Activated T-helper 1 cell treated with Interleukin-2 at 50 U/mL for 16 hours (primary cell): ENCODE data around the gene ELOVL4.
A peak's percentile ranks its signal among the peaks of the same experiment; 100 is the strongest.

Experiments
- DNase-seq: peaks from one replicate; pipeline ENCODE4 v3.0.0-alpha.2; 2020; ENCODE audit warnings: low read depth

ELOVL4 gene

DNA sequence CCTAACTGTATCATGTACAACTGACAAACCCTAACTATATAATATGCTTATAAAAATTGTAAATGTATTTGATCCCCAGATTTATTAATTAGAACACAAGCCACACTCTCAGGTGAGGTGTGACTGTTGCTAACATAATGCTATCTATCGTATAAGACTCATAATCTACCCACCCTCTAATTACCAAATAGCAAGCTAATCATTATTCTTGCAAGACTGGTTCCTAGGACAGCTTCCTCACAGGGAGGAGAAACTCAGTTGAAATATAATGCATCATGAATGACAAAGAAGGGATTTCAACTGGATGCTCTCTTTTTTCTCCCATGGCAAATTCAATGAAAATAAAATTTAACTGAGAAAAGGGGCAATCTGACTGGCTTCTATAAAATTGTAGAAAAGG is 35.4 kb downstream of the ELOVL4 start:
- DNase-seq: no peak

DNA sequence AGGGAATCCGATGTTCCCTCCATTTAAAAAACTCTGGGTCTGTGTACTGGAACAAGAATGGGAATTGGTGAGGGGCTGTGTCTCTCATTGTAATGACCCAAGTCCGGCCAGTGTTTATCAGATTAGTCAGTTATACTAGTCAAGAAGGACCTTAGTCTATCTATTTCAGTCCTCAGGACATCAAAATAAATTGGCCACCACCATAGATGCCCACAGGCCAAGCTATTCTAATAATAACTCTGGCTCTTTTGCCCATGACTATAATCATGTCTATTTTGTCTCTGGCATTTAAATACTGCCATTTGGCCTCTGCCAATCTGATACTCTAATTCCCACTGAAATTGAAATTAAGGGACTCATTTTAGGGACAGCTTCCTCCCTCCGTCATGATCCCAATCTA is 37.8 kb downstream of the ELOVL4 start:
- DNase-seq: no peak

DNA sequence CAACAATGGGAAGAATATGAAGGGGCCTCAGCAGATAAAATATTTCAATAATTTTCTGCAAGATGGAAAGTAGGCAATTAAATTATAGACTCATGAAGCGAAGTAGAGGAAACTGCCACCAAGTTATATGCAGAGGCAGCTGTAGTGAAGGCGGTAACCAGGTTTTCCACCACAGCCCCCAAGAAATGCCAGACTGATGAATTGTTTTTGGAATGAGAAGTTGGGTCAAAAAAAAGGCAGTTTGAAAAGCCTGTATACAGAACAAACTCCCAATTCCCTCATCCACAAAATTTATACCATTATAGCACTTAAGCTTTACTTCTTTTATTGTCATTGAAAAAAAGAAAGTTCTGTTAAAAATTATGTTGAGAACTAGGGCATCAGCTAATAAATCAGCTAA is 45.3 kb downstream of the ELOVL4 start:
- DNase-seq: no peak

DNA sequence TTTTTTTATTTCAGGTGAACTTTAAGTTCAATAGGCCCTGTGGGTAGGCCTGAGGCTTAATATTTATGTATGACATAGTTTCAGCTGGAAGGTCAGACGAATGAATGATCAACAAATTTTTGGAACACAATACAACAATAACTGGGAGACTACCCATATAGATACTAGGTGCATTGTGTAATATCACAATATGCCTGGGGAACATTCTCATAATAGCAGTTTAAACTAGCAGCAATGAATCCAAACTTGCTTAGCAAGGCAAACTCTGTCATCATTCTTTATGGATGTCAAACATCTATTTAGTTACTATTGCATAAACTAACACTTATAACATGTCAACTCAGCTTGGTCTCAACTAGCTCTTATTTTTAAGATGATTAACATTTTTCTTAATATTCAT is 49.3 kb downstream of the ELOVL4 start:
- DNase-seq: no peak

DNA sequence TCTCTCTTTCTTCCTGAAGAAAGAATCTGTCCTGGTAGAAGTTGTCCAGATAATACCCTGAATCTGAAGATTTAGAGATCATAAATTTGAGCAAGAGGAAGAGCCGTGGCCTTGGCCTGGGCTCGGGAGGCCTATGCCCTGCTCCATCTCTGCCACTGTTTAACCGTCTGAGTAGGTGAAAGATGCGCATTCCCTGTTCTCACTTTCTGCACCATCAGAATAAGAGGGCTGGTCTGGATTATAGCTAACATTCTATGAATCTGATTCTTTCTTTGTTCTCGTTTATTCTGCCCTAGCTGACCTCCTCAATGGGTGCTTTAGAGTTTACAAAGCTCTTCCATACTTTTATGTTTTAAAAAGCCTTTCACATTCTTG is 51.3 kb downstream of the ELOVL4 start:
- no peak for DNase-seq

DNA sequence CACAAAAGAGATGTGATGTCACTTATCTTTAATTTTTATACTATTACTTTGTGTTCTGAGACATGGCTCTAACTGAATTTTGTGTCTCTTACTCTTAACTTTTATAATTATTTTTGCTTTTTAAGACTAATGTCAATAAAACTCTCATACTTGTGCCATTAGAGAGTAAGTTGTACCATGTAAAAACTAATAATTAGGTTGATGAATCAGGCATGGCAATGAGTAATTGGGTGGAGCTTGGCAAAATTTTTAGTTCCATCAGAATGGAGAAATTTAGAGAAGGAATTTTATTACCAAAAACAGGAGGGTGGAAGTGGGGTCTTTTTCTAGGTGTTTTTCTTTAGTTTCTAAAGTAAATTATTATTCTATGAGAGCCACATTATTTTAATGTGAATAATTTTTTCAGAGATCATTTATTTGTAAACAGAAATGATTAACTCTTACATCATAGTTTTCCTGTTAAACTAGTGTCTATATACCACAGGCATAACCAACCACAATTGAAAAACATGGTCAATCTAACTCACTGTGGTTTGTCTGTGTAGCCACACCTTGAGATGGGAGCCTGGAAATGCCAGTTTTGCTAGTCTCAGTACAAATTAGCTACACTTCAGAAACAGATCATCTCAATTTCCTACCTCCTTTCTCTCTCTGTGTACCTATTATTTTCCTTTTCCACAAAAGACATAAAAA is 51.8 kb downstream of the ELOVL4 start:
- no peak for DNase-seq

DNA sequence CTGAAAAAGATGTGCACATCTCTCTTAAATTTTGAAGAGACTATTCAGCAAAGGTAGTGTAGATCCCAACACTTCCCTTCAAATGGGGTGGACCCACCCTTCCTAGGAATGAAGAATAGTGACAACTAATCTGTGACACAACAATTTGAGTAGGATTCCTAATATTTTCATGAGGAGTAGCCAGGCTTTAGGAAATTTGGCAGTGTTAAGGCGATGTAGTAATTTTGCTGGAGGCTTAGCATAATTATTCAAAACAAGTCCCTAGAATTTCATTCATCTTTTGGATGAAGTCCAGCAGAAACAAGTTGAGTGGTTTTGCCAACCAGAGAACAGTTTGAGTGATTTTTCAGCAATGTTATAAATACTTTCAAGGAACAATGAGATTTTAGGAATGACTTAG is 52.4 kb downstream of the ELOVL4 start:
- no peak for DNase-seq

DNA sequence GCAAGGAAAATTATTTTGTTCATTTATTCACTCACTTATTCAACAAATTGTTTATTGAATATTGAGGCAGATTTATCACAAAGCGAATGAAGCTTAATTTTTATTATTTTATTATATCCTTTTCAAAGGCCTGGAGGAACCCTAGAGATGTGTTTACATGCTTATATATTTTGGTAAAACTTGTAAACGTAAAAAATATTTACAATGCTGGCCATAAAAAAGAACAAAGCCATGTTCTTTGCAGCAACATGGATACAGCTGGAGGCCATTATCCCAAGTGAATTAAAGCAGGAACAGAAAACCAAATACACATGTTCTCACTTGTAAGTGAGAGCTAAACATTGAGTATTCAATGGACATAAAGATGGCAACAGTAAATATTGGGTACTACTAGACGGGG is 58.8 kb downstream of the ELOVL4 start:
- no peak for DNase-seq

DNA sequence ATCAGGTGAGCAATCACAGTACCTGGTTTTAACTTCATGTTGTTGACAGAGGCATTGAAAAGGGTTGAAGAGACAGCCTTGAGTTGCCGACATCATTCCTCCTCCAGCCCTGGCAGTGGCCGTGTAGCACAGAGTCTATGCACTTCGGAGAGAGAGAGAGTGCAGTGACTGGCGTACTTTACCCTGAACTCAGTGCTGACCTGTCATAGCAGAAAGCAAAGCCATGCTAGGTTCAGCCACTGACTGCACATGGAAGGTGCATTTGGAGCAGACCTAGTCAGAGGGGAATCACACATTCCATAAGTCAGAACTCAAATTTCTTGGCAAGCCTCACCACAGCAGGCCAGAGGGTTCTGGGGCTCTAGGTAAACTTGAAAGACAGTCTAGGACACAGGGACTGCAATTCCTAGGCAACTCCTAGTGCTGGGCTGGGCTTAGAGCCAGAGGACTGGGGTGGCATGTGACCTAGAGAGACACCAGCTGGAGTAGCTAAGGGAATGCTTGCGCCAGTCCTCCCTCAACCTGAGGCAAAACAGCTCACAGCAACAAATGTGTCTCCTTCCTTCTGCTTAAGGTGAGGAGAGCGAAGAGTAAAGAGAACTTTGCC is 69.1 kb downstream of the ELOVL4 start:
- DNase-seq: no peak

DNA sequence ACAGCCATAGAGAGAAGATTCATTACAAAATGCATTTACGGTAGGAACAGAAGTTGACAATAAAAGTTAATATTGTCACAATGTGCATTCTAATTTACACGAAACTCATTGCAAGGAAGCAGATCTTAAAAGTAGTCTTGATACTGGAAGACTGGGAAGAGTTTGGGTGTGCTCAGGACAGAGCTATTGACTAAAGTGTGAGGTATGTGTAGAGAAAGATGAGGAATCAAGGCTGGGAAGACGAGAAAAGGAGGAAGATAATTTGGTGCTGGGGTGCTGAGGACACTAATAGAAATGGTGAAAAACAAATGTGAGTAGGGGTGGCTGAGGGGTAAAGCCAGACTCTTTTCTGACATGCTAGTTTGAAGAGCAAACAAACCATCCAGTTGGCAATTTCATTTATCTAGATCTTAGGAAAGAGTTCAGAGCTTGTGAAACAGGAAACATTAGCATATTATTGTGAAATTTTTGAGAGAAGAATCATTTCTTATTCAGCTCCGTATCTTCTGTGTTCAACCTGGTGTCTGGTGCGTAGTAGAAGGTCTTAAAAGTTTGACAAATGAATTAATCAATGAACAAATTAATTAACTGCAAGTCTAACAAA is 72.7 kb downstream of the ELOVL4 start:
- DNase-seq: no peak

DNA sequence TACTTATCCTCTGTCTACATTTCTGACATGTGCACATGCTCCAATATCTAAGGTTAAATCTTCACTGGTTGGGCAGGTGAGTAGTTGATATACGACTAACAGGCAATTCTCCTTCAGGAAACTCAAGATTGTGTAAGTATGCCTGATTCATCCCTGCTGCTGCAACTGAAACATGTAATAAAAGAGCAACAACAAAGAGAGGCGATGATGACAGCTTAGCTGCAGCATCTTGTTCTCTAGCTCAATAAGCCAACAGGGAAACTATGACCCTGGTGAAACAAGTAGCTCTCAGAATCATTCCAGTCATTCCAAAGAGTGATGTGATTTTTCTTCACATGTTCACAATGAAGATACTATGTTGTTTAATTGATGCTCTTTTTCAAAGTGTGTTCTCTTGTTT is 74.4 kb downstream of the ELOVL4 start:
- no peak for DNase-seq

DNA sequence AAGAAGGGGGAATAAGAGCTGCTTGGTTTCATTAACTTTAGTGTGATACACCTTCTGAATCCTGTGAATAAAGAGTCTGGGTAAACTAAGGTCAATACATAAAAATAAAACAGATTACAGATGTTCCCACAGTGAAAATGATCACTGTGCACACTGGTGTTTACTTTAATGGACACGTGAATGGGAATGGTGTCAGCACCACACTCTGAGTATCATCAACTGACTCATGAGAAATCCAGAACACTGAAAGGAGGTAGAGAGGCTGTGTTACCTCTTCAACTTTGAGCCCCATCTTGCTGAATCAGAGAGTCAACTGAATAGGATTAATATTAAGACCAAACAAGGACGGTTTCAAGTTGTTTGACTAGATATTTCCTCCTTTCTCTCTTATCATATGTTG is 75.0 kb downstream of the ELOVL4 start:
- no peak for DNase-seq

DNA sequence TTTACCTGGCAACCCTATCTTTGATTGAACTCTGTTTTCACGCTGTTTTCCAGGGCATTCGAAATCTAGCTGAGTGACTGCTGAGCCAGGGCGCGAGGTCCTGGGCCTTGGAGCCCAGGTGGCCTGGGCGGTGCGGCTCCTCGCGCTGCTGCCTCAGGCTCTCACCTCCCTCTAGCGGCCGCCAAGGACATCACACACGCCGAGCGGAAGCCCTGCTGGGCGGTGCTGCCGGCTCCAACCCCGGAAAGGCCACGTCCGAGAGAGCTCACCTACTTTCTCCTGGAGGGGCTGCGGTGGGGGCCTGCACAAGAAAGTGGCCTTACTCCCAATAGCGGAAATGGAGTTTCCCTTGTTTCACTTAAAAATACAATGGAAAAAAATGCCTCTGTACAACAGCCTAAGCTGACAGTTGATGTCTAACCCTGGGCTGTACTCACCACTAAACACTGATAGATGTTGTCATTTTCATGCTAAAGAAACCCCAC is 77.7 kb downstream of the ELOVL4 start:
- peak; percentile 60 for DNase-seq

DNA sequence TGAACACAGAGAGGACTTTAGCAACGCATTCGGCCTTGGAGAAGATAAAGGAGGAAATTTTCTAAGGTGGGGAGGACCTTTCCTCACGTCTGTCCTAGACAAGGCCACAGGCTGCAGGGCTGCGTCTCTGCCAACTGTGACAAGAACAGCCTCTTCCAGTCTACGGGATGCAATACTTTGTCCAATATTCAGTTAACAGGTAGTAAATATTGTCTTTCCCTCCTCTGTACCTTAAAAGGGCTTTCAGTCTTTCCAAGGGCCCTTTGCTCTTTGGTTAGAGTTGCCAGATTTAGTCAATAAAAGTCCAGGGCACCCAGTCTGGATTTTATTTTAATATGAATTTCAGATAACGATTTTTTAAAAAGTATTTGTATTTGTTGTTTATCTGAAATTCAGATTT is 78.2 kb downstream of the ELOVL4 start:
- DNase-seq: no peak

DNA sequence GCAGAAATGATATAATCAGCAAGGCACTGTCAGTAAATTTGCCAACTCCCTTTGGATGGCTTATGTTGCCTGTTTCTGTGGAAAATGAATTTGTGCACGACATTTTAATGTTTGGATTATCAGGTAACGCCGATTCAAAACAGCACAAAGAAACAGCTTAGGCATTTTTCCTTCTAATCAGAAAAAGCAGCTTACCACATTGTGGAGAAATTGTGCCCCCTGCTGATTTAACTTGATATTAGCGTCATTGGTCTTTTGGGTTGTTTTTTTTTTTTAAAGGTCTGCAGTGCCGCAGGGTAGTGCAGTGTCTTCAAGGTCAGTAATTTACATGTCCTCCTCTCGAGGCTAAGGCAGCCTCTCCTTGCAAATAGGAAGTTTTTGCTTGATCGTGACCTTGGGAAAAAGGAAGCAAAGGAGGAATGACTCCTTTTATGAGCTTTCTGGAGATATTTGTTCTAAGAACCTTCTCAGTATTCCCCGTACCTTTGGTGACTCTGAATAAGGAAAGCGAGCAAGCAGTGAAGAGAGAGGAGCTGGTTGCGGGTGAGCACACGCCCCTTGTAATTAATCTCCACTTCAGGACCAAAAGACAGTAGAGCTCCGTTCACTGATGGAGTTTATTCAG is 79.1 kb downstream of the ELOVL4 start:
- DNase-seq: no peak
